ENCODE results near the gene PCDH18.
"Not testable (repeated sequence)": the region's sequence is repeated elsewhere in the genome, so short reads cannot be mapped to it uniquely, and the experiment has no call there.

PCDH18 gene

DNA sequence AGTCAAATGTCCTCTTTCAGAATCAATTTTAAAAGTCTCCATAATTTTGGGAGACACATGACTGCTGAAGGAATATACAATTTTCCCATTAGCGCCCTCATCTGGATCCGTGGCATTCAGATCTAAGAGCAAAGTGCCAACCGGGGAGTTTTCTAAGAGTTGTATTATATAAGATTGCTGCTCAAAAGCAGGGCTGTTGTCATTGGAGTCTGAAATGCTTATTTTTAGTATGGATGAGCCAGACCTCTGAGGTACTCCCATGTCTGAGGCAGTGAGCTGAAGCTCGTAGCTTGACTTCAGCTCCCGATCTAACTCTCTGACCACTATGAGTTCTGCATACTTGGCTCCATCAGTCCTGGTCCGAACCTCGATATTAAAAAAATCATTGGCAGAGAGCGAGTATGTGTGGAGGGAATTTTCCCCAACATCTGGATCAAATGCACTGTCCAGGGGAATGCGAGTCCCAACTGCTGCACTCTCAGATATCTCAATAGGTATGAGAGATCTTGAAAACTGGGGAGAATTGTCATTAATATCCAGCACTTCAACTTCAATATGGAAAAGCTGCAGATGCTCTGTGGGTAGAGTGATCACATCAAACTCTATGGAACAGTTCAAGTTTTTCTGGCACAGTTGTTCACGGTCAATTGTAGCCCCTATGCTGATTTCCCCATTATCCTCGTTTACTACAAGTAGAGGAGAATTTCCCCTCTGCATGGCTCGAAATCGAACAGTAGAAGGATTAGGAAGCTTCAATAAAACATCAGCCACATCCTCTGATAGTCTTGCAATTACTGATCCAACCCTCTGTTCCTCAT lies 917 bp downstream of the PCDH18 start:
- no peak for DNase-seq (ENCODE audit: low read depth, low spot score)

GRCh38 chr4:137530176-137530575 lies 2.1 kb downstream of the PCDH18 start:
- DNase-seq (ENCODE audit: low read depth, low spot score): no peak

DNA sequence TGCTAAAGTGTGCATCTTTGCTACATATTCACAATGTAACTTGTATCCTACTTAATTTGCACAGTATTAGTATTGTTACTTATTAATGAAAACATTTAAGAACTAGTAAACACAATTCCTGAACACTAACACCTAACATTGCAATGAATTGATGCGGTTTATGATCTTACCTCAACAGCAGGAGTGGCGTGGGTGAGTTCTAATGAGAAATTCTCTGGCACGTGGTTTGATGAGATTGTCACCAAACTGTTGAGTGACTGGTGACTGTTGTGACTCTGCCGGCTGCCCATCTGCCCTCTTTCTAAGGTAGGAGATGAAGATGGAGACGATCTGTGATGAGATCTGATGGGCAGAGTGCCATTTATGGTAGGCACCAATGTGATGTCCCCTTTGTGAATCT lies 2.9 kb downstream of the PCDH18 start:
- DNase-seq (ENCODE audit: low read depth, low spot score): no peak

- DNase-seq (ENCODE audit: low read depth, low spot score): no peak
Observed at GRCh38 chr4:137528673-137529072, 3.6 kb downstream of the PCDH18 start.

DNA sequence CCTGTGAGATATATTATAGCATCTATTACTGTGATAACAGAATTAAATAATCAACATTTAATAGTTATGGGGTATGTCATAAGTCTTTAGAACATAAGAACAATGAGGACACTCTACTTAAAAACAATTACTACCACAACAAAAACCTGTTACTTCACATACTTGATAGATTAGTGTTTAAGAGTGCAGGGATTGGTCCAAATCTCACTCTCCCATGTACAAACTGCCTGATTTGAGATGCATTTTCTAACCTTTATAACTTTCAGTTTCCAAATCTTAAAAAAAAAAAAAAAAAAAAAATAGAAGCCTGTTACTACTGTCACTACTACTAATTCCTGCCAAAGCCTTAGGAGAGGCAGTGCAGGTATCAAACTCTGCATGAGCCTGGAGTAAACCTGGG lies 5.6 kb downstream of the PCDH18 start:
- DNase-seq (ENCODE audit: low read depth, low spot score): no peak

GRCh38 chr4:137524725-137525369 lies 7.4 kb downstream of the PCDH18 start:
- DNase-seq (ENCODE audit: low read depth, low spot score): no peak

- no peak for DNase-seq (ENCODE audit: low read depth, low spot score)
Observed at GRCh38 chr4:137523329-137523728, 9.0 kb downstream of the PCDH18 start.

DNA sequence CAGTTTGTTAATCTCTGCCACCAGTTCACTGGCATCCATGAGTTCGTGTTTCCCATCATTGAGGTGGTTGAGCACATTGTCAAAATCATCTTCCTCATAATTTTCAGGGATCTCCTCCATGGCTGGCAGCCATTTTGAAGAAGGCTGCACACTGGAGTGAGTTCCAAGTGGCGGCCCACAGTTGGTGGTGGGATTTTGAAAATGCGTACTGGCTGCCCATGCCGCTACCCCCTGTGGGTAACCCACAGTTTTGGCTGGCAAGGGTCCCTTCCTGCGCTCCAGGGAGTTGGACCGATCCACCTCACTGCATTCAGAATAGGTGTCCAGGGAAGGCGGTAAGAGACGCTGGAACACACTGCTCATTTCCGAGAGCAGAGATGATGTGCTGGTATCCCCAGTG lies 11.2 kb downstream of the PCDH18 start:
- no peak for DNase-seq (ENCODE audit: low read depth, low spot score)

DNA sequence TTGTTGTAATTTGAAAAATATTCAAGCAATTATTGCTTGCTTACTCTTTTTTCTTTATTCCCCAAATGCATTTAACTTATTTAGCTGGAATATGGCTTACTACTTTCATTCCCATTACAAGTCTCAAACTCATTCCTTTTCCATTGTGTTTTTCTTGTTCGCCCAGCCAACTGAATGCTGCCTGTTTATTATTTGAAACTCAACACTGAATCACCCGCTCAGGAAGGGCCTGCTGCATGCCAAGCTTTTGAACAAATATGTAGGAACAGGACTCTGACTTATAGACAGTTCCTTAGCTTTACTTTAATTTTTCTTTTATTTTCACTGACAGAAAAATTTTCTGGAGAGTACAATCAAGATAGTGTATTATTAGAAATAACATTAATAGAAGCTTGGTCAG lies 12.9 kb downstream of the PCDH18 start:
- no peak for DNase-seq (ENCODE audit: low read depth, low spot score)

GRCh38 chr4:137517323-137517722 lies 15.0 kb downstream of the PCDH18 start:
- not testable (repeated sequence) for DNase-seq (ENCODE audit: low read depth, low spot score)

DNA sequence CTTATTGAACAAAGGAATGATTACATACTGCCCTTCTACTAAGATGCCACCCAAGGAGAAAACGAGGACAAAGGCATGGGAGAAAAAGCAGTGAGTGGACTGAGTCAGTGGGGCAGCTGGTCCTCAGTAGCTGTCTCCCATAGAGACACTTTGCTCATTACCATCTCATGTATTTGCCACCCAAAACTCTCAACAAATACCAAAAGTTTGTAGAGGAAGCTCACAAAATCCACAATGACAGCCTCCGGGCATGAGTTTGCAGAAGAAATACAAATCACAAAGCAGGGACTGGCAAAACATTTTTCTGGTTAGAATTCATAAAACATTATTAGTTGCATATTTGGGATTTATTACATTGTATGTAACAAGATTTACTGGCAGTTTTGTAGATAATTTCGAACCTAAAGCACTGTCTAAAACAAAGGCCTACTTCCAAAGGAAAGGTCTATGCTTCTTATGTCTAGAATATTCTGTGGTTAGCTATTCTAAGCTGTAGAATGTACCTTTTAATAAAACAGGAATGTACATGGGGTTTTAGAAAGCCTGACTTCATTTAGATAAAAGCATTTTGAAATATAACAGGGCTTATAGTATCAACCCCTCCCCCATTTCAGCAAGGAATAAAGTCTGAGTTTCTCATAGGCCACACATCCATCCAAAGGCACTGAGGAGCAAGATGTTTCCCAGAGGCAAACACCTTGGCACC lies 17.7 kb downstream of the PCDH18 start:
- DNase-seq (ENCODE audit: low read depth, low spot score): no peak

DNA sequence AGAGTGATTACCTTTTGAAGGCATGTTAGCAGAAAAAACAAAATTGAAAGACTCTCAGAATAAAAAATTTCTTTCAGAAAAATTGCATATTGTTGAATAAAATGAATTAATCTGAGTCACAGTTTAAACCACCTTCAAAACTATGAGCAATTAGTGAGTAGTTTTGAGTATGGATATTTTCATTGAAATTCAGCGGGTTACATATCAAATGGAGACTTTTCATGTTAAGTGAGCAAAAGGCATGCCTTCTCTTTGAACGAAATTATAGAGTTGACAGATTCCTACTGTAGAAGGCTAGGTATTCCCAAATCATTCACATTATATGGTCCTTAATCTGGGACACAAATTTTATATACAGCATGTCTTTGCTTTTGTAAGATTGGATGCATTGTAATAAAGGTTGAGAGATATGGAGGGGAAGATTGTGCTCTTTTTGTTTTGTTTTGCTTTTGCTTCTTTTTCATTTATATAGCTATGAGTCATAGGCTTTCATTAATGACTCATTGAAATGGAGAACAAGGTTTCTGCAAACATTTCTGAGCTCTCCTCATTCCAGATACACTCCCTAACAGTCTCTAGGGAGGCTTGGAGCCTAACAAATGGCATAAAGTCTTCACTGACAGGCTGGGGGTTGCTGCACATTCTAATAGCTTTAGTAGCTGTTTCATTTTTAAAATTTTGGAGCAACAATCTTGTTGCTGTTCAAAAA lies 21.6 kb downstream of the PCDH18 start:
- DNase-seq (ENCODE audit: low read depth, low spot score): no peak

- no peak for DNase-seq (ENCODE audit: low read depth, low spot score)
Observed at GRCh38 chr4:137509855-137510282, 22.4 kb downstream of the PCDH18 start.

GRCh38 chr4:137502339-137503129 lies 29.8 kb downstream of the PCDH18 start:
- DNase-seq (ENCODE audit: low read depth, low spot score): no peak

DNA sequence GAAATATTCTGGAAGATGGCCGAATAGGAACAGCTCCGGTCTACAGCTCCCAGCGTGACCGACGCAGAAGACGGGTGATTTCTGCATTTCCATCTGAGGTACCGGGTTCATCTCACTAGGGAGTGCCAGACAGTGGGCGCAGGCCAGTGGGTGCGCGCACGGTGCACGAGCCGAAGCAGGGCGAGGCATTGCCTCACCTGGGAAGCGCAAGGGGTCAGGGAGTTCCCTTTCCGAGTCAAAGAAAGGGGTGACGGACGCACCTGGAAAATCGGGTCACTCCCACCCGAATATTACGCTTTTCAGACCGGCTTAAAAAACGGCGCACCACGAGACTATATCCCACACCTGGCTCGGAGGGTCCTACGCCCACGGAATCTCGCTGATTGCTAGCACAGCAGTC lies 36.0 kb downstream of the PCDH18 start:
- not testable (repeated sequence) for DNase-seq (ENCODE audit: low read depth, low spot score)

GRCh38 chr4:137495578-137495977 lies 36.7 kb downstream of the PCDH18 start:
- no peak for DNase-seq (ENCODE audit: low read depth, low spot score)

- DNase-seq (ENCODE audit: low read depth, low spot score): not testable (repeated sequence)
Observed at GRCh38 chr4:137483313-137483959, 48.9 kb downstream of the PCDH18 start.

GRCh38 chr4:137479657-137480056 lies 52.6 kb downstream of the PCDH18 start:
- DNase-seq (ENCODE audit: low read depth, low spot score): not testable (repeated sequence)

- DNase-seq (ENCODE audit: low read depth, low spot score): no peak
Observed at GRCh38 chr4:137476345-137476744, 55.9 kb downstream of the PCDH18 start.

- no peak for DNase-seq (ENCODE audit: low read depth, low spot score)
Observed at GRCh38 chr4:137474711-137475301, 57.5 kb downstream of the PCDH18 start.
